ENCODE results near the gene LY6G6D.

- TF ChIP-seq, protein P1, sequence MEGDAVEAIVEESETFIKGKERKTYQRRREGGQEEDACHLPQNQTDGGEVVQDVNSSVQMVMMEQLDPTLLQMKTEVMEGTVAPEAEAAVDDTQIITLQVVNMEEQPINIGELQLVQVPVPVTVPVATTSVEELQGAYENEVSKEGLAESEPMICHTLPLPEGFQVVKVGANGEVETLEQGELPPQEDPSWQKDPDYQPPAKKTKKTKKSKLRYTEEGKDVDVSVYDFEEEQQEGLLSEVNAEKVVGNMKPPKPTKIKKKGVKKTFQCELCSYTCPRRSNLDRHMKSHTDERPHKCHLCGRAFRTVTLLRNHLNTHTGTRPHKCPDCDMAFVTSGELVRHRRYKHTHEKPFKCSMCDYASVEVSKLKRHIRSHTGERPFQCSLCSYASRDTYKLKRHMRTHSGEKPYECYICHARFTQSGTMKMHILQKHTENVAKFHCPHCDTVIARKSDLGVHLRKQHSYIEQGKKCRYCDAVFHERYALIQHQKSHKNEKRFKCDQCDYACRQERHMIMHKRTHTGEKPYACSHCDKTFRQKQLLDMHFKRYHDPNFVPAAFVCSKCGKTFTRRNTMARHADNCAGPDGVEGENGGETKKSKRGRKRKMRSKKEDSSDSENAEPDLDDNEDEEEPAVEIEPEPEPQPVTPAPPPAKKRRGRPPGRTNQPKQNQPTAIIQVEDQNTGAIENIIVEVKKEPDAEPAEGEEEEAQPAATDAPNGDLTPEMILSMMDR (conservative IDR thresholded peaks at IDR 0.05; ENCODE audit: low read depth, low read length), result no peak
- no peak for TF ChIP-seq EZH2phosphoT487 (IDR thresholded peaks at IDR 0.05; ENCODE audit: borderline replicate concordance, low read length)
- no peak for TF ChIP-seq EZH2 (IDR thresholded peaks at IDR 0.05; ENCODE audit: low read length, unreplicated experiment)
Observed at GRCh38 chr6:31706599-31706998, 8.5 kb upstream of the LY6G6D start, which contains the start of gene LY6G6F.

All from PC-3 (cell line).